ENCODE results near the gene PRPF40B. TPM values are rescaled to one million over a fixed set of nuclear protein-coding genes. Genes with fewer than 3 reads are reported as not detected.

PRPF40B gene
- total RNA-seq, 4 donors from 2014 or later, result 15.6 to 22.2 (median 17.5) TPM

GRCh38 chr12:49669796-49670195 lies 46.4 kb downstream of the PRPF40B start:
- DNase-seq (ENCODE audit: low spot score in 2 of 2), result no peak
- intact Hi-C loops (cut with DNase I; ENCODE audit: low total_unique reads), result no loop called here
- TF ChIP-seq POLR2A (IDR thresholded peaks at IDR 0.05) (no peak), CTCF (IDR thresholded peaks at IDR 0.05) (no peak)
- 96 to 99% methylated on average over 4 of the region's 4 CpGs for WGBS, 2 donors
- H3K4me3 ChIP-seq (ENCODE audit: low read depth, poor library complexity, severe bottlenecking), result no peak overlapping the region

GRCh38 chr12:49671031-49671765 lies 47.8 kb downstream of the PRPF40B start:
- TF ChIP-seq POLR2A (IDR thresholded peaks at IDR 0.05), result no peak
- no peak for TF ChIP-seq CTCF (IDR thresholded peaks at IDR 0.05)
- intact Hi-C loops (cut with DNase I; ENCODE audit: low total_unique reads), result no loop called here
- no peak for DNase-seq (ENCODE audit: low spot score in 2 of 2)
- WGBS, 2 donors, result 59 to 62% methylated on average over 5 of the region's 5 CpGs
- H3K4me3 ChIP-seq (ENCODE audit: low read depth, poor library complexity, severe bottlenecking), result no peak overlapping the region

- TF ChIP-seq POLR2A (IDR thresholded peaks at IDR 0.05) (no peak), CTCF (IDR thresholded peaks at IDR 0.05) (no peak)
- no peak overlapping the region for H3K4me3 ChIP-seq (ENCODE audit: low read depth, poor library complexity, severe bottlenecking)
- intact Hi-C loops (cut with DNase I; ENCODE audit: low total_unique reads), result no loop called here
- DNase-seq (ENCODE audit: low spot score in 2 of 2), result no peak
- WGBS, 2 donors, result 27 to 30% methylated on average over 5 of the region's 5 CpGs
Measured at GRCh38 chr12:49672301-49673217, 49.2 kb downstream of the PRPF40B start.

- intact Hi-C loops (cut with DNase I; ENCODE audit: low total_unique reads), result no loop called here
- 24 to 25% methylated on average over 11 to 13 of the region's 13 CpGs for WGBS, 2 donors
- TF ChIP-seq CTCF (IDR thresholded peaks at IDR 0.05), result peak in 1 of 3 donors; percentile 55
- TF ChIP-seq POLR2A (IDR thresholded peaks at IDR 0.05), result no peak
- H3K4me3 ChIP-seq (ENCODE audit: low read depth, poor library complexity, severe bottlenecking), result no peak overlapping the region
- peak; percentile 80 to 97 for DNase-seq (ENCODE audit: low spot score in 2 of 2)
Measured at GRCh38 chr12:49673446-49674317, 50.3 kb downstream of the PRPF40B start.

GRCh38 chr12:49674318-49674981 lies 51.1 kb downstream of the PRPF40B start:
- TF ChIP-seq CTCF (IDR thresholded peaks at IDR 0.05) (no peak), POLR2A (IDR thresholded peaks at IDR 0.05) (no peak)
- H3K4me3 ChIP-seq (ENCODE audit: low read depth, poor library complexity, severe bottlenecking), result no peak overlapping the region
- WGBS, 2 donors, result 54 to 60% methylated on average over 4 of the region's 4 CpGs
- intact Hi-C loops (cut with DNase I; ENCODE audit: low total_unique reads), result no loop called here
- no peak for DNase-seq (ENCODE audit: low spot score in 2 of 2)

Data from lower leg skin (tissue), 4 donors.